GM20000 (cell line): ENCODE results near the gene FAM76B.

Source experiments
- DNase-seq: peaks from one replicate; pipeline ENCODE4 v3.0.0; 2012; ENCODE audit warnings: low spot score
- TF ChIP-seq, protein P1 (sequence below): IDR thresholded peaks from 2 replicates; pipeline ENCODE4 v1.5.1; 2012; ENCODE audit warnings: mild to moderate bottlenecking, control low read depth; ENCODE audit errors: extremely low read depth, missing control alignments

The FAM76B gene

GRCh38 chr11:95760941-95761340 is 28.6 kb downstream of the FAM76B start:
- DNase-seq = no peak
- TF ChIP-seq, protein P1, sequence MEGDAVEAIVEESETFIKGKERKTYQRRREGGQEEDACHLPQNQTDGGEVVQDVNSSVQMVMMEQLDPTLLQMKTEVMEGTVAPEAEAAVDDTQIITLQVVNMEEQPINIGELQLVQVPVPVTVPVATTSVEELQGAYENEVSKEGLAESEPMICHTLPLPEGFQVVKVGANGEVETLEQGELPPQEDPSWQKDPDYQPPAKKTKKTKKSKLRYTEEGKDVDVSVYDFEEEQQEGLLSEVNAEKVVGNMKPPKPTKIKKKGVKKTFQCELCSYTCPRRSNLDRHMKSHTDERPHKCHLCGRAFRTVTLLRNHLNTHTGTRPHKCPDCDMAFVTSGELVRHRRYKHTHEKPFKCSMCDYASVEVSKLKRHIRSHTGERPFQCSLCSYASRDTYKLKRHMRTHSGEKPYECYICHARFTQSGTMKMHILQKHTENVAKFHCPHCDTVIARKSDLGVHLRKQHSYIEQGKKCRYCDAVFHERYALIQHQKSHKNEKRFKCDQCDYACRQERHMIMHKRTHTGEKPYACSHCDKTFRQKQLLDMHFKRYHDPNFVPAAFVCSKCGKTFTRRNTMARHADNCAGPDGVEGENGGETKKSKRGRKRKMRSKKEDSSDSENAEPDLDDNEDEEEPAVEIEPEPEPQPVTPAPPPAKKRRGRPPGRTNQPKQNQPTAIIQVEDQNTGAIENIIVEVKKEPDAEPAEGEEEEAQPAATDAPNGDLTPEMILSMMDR = no peak

GRCh38 chr11:95751515-95751914 is 38.1 kb downstream of the FAM76B start:
- TF ChIP-seq, protein P1 = no peak
- no peak for DNase-seq

DNA sequence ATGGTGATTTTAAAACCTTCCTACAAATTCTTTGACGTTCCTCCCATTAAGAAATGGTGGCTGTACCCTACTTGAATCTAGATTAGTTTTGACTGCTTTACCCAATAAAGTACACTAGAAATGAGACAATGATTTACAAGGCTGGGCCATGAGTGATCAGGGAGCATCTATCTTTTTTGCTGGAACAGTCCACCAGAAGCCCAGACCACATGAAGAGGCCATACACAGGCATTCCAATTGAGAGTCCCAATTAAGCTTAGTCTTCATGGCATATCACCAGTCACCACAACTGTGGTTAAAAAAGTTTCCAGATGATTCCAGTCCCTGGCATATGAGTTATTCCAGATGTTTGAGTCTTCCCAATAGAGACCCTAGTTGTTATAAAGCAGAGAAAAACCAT is 39.5 kb downstream of the FAM76B start:
- DNase-seq = no peak
- TF ChIP-seq, protein P1 = no peak

GRCh38 chr11:95739108-95739938 is 50.3 kb downstream of the FAM76B start:
- DNase-seq = no peak

GRCh38 chr11:95736809-95737208 is 52.8 kb downstream of the FAM76B start:
- TF ChIP-seq, protein P1 = no peak
- DNase-seq = no peak

More at GRCh38 chr11:95739108-95739938, 50.3 kb downstream of the FAM76B start:
- TF ChIP-seq, protein P1 = peak; percentile 10

GRCh38 chr11:95736355-95736754 is 53.2 kb downstream of the FAM76B start:
- no peak for DNase-seq
- TF ChIP-seq, protein P1 = no peak

DNA sequence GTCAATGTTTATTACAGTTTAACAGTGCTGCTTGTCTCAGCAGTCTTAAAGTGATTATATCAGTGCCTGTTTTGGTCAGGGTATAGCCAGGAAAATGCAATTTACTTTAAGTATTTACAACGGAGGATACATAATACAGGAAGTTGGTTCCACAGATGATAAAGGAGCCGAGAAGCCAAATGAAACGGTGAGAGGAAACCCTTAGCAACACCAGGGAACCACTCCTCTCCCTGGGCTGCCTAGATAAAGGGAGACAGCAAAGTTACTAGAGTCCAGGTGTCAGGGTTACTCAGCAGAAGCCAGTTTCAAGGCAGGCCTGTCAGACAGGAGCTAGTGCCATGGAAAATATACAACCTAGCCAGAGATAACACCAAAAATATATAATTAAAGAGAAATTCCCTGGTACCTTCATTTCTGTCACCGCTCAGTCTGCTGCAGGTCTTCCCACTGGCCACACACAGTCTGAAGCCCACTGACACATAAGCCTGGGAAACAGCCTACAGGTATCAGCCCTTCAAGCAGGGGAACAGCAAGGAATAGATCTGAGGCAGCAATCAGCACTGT is 55.5 kb downstream of the FAM76B start:
- DNase-seq = no peak
- TF ChIP-seq, protein P1 = no peak
